LoVo (cell line): Measurements from ENCODE around the gene CPXM2.
"Not testable (repeated sequence)": the region's sequence is repeated elsewhere in the genome, so short reads cannot be mapped to it uniquely, and the experiment has no call there.

Experiments used
- DNase-seq: peaks from one replicate; pipeline ENCODE4 v3.0.0-alpha.2; 2016; ENCODE audit warnings: low spot score

Gene CPXM2

DNA sequence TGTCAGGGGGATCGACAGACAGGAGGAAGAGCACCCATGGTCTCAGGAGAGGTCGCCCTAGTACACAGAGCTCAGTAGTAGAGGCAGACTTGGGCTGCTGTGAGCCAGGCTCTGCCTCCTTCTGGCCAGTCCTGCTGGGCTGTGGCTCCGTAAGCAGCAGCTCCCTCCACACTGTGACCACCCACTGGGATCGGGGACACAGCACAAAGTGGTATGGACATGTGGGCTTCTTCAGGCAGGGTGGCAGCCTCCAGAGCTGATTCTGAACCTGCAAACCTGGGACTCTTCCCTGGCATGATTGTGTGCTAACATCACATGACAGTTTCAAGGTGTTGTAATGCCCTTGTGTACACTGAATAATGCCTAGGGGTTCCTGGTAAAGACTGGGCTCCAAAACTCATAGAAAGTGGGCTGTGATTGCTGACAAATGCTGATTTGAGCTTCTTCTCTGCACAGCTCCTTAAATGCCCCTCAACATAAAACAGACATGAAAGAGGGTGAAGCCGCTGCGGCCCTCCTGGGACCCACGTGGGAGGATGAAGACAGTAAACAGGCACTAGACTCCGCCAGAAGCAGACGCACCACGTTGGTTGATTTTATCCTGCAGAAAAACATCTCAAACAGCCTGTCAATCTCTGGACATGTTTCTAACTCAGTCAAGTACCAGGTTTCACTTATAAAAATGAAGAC, 148.7 kb downstream of the CPXM2 start:
- DNase-seq: no peak

DNA sequence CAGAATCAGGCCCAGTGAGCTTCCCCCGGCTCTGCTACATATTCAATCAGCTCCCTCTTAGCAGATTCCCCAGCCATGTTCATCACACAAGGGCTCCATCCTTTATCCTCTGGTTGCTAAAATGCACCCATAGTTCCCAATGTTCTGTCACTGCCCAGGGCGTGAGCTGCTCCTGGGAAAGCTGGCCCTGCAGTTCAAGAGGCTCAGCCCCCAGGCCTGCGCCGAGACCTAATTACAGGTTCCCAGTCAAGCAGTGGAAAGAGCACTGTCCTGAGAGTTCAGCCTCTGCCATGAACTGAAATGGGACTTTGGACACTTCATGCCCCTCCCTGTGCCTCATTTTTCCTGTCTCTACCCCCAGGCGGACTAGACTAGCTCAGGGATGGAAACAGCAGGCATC, 149.9 kb downstream of the CPXM2 start:
- DNase-seq: no peak

DNA sequence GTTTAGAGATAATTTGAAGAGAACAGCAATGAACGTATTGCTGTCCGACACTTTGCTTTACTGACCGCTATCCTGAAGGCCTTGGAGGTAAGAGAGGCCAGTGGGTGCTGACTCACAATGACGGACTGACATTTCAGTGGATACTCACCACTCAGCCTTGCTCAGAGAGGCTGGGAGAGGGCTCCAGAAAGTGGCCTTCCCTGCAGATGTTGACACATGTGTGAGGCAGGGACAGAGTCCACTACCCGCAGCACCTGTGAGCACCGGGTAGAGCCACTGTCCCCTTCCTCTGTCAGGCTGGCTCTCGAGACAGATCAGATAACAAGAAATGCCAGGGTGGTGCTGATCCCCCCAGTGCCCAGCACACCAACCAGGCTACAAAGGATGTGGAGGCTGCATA, 150.5 kb downstream of the CPXM2 start:
- DNase-seq: no peak

DNA sequence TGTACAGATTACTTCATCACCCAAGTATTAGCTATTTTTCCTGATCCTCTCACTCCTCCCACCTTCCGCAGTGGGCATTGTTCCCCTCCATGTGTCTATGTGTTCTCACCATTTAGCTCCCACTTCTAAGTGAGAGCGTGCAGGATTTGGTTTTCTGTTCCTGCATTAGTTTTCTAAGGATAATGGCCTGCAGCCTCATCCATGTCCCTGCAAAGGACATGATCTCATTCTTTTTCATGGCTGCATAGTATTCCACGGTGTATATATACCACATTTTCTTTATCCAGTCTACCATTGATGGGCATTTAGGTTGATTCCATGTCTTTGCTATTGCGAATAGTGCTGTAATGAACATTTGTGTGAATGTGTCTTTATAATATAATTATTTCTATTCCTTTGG, 154.7 kb downstream of the CPXM2 start:
- DNase-seq: not testable (repeated sequence)

DNA sequence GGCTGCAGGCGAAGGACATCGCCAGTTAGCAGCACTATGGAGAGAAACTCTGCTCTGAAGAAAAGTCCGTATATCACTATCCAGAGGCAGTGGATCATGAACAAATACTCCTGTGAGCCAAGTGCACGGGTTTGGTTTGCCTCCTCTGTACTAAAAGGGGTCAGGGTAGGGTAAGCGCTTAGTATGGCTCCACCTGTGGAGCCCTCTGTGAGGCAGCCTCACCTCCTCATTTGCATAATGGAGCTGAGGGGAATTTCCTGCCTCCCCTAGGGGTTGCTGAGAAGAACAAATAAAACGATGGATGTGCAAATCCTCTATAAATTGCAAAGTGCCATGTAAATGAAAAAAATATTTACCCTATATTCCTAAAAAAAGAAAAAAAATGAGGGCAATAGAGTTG, 162.1 kb downstream of the CPXM2 start:
- no peak for DNase-seq

DNA sequence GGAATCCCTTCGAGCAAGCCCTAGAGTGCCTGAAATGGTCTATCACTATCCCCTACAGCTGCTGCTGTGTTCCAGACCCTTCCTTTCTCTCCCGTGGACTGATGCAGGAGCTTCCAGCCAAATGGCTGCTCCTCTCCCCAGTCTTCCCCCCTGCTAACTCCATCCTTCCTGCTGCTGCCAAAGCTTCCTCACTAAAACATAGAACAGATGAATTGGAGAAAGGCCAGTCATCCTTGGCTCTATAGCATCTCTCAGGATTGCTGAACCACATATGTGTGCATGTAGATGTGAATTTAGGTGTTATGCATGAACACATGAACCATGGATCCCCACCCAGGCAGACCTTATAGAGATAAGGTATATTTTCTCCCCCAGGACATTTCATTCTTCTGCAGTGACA, 164.8 kb downstream of the CPXM2 start:
- DNase-seq: no peak

DNA sequence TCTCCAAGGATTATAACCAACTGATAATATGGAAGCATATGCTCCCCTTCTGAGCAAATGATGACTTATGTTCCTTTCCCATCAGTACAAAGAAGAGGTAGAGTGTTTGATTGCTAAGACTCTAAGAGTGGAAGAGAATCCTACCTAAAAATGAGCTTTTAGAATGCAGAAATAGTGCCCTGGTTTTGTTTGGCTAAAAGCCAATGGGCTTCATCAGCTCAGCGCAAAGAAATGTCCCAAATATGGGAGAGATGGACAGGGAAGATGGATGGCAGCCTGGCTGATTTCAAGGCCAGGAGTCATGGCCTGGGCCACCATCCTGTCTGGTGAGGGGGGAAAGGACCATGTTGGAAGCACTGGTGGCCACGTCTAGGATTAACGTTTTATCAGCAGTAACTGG, 165.2 kb downstream of the CPXM2 start:
- no peak for DNase-seq

DNA sequence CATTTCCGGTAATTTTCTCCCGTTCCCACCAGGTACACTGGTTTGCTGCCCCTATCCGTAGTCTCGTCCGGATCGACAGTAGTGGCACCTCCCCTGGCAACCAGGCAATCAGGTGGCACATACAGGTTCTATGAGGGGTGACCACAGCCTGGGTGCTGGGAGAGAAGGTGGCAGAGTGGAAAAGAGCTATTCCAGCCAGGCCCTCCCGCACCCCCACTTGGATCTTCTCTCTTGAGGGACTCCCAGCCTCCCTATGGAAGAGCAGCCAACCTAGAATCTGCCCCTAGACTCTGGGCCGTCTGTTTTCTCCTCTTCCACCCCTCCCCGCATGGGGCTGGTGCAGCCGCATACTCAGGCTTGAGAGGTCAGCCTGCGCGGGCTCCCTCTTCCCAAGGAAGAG, 166.9 kb downstream of the CPXM2 start:
- DNase-seq: no peak

DNA sequence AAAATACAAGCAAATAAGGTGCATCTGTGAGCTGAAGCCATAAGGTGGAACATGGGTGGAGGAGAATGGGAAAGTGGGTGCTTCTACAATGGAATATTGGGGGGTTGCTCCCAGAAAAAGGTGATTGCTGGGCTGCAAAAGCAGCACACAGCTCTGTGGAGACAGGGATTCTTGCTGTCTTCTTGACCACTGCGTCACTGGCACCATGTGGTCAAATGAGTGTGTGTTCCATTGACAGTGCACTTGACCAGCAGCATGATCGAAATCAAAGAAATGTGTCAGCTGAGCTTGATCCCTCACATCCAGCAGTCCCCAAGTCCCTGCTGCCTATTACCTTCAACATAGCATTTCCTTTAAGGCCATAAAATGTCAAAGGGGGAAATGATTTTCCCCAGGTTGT, 169.3 kb downstream of the CPXM2 start:
- no peak for DNase-seq

DNA sequence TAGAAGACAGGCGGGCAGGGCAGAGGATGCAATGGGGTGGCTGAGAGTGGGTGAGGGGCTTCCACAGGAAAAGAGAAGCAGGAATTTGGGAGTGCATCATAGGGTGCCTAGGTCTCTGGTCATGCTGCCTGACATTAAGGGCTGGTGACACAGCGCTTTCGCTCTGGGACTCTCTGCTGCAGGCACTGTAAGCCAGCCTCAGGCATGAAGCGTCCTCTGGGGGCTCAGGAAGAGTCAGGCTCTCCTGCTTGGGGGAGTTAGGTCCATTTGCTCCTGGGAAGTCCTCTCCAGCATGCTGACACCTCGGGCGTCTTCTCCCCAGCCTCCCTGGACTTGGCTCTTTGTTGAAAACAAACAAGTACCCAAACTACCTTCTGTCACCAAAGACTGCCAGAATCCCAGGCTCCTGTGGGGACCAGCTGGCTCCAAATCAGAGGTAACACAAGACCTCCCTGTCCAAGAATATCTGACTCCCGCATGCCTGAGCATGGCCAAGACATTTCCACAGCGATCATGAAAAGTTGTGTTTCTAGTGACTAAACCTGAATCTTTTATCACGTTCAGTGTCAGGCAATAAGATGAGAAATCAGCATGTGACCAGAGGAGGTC, 170.1 kb downstream of the CPXM2 start:
- no peak for DNase-seq

DNA sequence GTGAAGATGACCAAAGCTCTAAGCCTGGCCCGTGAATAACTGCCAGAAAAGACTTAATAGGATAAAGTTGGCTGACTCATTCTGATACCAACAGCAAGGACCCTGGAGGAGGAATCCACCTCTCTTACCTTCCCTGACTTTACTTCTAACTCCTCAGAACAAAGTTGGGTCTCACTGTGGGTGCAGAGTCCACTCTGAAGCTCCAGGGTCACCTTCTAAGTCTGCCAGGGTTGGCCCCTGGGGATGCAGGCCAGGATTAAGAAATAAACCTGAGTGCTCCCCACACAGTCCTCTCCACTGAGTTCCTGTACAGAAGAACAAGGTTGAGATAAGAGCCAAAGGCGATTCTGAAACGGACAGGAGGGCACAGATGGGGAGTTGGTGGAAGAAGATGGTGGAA, 171.1 kb downstream of the CPXM2 start:
- no peak for DNase-seq

DNA sequence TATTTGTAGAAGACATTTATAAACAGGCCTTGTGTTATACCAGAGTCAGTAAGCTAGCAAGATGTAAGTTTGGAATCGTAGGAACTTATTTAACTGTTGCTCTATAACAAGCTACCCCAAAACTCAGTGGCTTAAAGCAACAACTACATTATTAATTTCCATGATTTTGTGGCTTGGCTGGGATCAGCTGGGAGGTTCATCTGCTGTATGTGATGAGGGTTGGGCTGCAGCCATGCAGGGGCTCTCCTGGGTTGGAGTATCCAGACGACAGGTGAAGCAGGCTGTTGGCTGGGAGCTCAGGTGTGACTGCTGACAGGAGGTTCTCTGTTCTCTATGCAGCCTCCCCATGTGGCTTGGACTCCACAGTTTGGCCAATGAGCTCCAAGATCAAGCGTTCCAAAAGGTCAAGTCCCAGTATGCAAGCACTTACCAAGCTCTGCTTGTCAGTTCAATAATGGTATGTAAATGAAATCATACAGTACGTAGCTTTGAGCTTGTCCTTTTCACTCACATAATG, 173.0 kb downstream of the CPXM2 start:
- no peak for DNase-seq

DNA sequence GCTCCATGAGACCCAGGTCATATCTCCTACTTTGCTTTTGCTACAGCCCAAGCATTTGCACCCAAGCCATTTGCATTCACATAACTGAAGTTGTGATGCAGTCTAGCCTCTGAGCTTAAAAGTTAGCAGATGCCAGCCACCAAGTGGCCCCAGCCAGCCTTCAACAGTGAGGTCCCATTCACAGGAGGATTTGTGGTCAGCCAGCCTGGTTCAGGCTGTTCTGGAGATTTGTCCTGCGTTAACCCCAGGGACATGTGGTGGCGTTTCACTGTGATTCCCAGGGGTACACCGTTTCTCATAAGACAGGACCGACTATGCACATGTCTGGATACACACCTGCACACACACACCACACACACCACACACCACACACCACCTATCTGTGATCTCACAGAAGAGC, 174.3 kb downstream of the CPXM2 start:
- DNase-seq: no peak

DNA sequence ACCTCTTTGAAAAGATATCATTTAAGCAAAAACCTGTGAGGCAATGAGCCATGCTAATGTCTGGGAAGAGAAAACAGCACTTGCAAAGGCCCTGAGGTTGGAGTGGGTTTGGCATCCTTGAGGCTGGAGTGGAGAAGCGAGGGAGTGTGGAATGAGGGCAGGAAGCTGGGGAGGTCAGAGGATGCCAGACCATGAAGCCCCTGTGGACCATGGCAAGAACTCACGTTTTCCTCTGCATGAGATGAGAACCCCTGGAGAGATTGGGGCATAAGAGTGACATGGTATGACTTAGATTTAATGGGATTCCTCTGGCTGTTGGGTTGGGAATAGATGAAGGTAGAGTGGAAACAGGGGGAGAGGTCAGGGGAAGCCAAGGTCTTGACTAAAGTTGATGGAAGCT, 176.1 kb downstream of the CPXM2 start:
- DNase-seq: no peak

DNA sequence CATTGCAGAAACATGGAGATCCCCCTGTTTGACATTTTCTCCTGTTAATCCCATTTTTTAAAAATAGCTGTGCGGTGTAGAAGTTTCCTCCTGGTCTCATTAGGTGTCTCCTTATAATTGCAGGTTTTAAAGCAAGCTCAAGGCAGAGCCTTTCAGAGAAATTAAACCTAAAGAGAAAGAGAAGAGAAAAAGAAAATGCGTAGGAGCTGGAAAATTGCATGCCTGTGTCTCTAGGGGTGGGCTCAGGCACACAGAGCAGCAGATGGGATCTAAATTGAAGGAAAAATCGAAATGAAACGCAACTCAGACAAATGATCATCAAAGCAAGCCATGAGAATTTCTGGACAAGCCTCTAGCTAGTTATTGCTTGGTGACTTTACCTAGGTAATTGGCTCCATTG, 185.4 kb downstream of the CPXM2 start:
- no peak for DNase-seq

DNA sequence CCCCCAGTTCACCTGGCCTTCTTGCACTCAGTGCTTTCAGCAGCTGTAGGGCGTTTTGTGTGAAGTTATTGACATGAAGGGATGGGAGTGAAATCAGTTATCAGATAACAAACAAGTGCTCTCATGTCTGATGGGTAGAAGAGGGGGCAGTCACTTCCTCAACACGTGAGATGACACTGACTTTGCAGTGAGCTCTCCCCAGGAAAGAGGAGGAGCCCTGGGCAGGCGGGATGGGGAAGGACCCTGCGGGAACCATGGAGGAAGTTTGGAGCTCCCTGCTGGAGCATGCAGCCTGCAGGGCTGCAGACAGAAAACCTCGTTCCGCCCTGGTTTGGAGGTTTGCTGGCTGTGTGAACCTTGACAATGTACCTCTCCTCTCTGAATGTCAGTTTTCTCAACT, 186.8 kb downstream of the CPXM2 start:
- no peak for DNase-seq

DNA sequence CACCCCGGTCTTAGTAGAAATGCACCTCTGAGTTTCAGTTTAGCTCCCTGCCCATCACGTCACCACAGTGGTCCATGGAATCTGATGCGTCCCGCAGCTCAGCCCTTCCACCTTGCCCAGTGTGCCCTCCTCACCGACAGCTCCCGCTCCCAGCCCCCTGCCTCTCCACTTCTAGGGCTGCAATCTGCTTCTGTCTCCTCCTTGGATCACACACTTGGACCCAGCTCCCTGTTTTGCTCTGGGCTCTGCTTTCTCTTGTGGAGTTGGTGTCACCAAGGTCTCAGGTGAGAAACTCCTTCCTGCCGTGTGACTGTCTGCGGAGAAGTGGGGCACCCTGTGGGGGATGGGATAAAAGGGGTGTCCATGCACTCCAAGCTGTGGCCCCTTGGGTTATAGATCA, 187.5 kb downstream of the CPXM2 start:
- no peak for DNase-seq

DNA sequence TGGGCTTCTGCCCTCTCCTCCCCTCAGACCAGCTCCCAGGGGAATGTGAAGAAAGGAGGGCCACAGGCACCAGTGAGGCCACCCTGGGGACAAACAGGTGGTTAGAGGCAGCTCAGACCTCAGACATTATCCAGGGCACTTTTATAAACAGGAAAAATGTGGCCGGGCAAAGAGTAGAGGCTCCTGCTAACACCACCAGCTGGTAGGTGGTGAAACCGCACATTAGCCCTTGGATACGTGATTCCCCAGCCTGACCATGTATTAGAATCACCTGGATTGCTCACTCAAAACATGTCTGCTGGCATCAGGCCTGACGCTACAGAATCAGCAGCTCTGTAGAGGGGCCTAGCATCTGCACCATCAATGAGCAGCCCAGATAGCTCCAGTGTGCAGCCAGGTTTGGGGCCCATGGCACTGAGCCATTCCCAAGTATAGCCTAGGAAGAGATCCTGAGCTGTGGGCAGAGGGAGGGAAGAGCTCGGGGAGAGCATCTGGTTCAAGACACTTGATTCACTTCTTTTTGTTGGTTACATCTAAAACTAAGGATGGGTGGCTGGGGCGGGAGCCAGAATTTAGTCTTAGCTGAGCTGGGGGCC, 188.3 kb downstream of the CPXM2 start:
- no peak for DNase-seq
